Measurements from ENCODE around the gene BRD1.

BRD1 gene

DNA sequence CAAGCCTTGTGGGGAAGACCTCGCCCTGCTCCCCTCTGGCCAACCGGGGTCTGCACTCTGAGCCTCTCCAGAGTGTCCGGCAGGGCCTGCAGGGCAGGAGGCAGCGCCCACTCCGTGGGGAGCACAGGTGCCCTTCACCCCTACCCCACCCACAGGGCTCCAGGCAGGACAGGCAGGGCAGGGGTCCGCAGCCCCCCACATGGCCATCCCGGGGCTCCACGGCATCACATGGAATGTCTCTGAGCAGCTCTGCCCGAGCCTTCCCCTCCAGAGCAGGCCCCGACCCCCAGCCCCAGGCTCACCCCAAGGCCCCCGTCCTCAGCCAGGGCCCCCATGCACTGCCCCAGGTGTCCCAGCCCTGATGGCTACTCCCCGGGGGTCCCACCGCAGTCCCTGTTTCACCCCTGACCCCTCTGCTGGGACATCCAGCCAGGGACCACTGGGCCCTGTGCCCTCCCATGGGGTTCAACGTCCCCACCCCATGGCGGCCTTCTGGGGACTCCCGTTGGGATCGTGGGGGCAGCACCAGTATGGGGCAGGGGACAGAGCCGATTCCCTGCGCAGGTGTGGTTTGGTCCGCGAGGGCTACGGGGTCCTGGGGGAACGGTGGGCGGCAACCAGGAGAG, 77.7 kb downstream of the BRD1 start:
- no peak for DNase-seq

DNA sequence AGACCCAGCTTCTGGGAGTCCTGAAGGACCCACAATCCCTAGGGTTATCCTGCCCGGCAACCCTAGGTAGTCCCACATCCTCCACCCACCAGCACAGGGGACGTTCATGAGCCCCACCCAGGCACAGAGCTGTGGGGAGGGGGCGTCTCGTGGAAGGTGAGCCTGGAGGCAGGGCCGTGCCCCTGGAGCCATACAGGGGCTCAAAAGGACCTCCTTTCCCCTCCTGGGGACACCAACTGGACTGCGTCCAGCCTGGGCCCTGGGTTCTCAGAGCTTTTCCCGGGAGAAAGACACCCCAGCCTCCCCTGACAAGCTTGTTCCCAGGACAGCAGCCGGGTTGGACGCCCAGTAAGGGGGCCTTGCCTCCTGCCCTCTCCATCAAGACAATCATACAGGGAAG, 78.4 kb downstream of the BRD1 start:
- no peak for DNase-seq

DNA sequence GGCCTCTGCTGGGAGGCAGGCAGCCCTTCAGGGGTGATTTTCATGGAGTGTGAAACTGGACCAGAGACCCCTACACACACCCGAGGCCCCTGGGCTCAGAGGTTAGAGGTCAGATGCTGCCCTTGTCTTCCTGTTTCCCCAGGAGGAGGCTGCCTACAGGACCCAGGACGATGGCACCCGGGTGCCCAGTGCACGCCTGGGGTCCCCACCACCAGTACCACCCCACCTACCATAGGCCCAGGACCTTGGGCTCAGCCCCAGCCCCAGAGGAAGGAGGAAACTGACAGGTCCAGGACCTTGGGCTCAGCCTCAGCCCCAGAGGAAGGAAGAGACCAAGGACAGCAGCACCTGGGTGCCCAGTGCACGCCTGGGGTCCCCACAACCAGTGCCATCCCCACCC, 79.2 kb downstream of the BRD1 start:
- DNase-seq = no peak

DNA sequence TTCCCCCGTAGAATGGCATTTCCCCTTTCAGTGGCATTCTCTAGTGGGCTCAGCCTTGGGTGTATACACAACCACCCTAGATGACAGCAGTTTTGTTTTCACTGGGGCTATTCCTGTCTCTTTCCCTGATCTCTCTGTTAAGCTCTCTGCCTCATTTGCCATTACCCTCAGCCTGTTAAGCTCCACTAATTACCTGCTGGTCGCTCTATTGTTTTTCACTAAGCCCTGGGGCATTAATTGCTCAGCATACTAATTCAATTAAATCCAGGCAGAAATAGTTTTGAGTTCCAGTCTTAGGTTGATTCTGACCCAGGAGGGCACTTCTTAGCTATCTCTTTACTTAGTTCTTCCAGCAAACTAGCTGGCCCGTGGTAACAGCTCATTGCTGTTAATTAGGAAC, 80.0 kb downstream of the BRD1 start:
- DNase-seq = no peak

DNA sequence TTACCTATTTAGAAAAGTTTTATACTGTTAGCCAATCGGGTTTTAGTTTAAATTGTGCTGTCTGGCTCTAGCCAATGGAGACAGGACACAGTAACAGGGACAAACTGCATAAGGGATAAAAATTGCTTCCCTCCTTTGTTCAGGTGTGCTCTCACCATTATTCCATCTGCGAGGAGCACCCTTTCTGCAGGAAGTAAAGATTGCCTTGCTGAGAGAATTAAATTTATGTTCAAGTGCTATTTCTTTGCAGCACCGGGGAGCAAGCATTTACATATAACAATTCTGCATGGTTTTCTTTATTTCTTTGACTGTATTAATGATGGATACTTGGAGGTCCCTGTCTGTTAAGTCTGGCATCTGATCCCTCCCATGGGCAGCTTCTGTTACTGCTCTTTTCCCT, 80.5 kb downstream of the BRD1 start:
- no peak for DNase-seq

DNA sequence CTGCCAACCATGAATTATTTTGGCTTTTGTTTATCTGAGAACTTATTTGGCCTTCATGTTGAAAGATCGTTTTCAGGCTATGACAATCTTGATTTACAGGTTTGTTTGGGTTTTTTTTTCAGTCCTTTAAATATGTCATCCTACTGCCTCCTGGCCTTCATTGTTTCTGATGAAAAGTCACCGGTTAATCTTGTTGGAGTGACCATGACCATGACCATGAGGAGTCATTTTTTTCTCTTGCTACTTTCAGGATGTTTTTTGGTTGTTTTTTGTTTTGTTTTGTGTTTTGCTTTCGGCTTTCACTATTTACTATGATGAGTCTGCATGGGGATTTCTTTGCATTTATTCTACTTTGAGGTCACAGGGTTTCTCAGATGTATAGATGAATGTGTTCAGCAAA, 81.6 kb downstream of the BRD1 start:
- no peak for DNase-seq

DNA sequence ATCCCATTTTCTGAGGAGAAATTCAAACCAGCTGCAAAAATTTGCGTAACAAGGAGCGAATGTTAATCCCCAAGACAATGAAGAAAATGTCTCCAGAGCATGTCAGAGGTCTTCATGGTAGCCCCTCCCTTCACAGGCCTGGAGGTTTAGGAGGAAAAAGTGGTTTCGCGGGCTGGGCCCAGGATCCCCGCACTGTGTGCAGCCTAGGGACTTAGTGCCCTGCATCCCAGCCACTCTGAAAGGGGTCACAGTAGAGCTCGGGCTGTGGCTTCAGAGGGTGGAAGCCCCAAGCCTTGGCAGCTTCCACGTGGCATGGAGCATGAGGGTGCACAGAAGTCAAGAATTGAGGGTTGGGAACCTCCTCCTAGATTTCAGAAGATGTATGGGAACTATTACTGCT, 87.4 kb downstream of the BRD1 start:
- no peak for DNase-seq

DNA sequence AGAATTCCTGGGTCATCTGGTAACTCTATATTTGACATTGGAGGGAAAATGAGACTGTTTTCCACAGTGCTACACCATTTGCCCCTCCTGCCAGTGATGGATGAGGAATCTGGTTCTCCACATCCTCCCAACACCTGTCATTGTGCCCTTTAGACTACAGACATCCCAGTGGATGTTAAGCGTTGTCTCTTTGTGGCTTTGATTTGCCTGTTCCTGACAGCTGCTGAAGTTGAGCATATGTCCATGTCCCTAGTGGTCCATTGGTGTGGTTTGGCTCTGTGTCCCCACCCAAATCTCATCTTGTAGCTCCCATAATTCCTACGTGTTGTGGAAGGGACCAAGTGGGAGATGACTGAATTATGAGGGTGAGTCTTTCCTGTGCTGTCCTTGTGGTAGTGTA, 88.5 kb downstream of the BRD1 start:
- DNase-seq = no peak

DNA sequence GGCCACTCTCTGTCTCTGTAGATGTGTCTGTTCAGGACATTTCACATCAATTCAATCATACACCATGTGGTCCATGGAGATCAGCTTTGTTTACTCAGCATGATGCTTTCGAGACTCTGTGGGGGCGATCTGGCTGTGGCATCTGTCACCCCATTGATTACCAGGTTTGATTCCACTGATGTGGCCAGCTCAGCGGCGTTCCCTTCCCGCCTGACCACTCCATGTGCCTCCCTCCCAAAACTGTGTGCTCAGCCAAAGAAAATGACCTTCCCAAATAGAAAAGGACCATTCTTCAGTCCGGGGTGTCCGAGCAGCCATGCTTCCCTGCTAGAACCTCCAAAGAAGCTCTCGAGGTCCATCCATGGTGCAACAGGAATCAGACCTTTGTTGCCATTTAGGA, 89.1 kb downstream of the BRD1 start:
- no peak for DNase-seq

DNA sequence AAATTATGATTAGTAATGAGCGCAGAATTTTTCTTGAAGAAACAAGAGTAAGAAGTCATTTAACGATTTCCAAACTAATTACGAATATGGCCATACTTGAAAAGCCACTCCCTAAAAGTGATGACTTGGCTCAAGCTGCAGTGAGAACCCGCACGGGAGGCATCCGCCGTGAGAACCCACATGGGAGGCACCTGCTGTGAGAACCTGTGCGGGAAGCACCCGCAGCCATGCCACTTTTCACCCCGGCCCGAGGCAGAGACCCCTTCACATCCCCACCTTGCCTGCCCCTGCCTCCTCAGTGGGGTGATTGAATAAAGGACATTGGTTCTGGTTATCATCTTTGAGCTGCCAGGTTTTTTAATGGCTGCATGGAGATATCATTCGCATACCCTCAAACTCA, 89.7 kb downstream of the BRD1 start:
- no peak for DNase-seq

DNA sequence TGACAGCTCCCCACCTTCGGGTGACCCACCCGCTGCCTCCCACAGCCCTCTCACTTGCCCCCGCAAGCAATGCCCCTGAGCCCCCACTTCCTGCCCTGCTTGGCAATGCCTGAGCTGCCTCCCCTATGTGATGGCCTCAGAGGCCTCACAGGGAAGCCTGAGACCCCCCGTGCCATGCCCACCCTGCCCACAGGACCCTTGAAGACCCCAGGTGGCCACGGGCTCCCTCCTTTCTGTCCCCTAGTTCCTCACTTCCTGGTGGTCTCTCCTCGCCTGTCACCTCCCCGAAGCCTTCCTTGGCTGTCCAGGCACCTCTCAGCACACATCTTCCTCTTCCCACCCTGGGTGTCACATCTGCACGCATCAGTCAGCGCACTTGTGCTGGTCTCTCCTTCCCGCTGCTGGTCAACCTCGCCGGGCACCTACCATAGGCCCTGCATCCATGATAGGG, 90.5 kb downstream of the BRD1 start:
- no peak for DNase-seq

DNA sequence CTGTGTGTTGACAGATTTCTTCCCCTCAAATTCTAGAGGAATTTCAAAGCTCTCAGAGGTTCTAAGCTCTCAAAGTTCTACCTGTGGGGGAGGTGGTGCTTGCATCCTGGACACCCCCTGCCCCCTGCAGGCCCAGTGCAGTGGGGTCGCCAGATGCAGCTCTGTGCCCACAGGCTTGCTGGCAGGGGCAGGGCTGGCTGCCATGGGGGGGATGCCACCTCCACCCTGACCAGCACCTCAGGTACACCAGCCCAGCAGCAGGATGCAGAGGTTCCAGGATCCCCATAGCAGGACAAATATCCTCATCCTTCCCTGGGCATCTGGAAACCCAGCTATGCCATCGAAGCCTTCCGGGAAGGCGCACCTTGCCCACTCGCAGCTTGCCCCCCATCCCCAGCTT, 91.1 kb downstream of the BRD1 start:
- no peak for DNase-seq

DNA sequence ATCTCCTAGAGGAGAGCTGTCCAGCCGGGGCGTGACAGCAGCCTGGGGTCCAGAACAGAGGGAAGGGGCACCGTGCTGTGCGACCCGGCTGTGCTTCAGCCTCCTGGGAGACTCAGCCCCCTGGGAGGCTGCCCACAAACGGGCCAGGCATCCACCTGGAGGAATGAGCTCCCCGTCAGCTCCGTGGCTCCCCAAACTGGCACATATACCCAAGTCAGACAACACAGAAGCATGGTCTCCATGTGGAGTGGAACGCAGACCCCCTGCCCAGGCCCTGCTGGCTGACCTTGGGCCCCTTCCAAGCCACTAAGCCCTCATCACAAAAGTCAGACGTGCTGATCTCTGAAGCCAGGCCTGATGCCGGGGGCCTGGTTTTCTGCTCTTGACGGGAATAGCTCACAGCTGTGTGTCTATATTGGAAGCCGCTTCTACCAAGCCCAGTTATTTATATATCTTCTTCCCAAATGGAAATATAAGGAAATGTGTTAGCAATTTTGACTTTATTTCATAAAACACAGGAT, 91.7 kb downstream of the BRD1 start:
- no peak for DNase-seq

DNA sequence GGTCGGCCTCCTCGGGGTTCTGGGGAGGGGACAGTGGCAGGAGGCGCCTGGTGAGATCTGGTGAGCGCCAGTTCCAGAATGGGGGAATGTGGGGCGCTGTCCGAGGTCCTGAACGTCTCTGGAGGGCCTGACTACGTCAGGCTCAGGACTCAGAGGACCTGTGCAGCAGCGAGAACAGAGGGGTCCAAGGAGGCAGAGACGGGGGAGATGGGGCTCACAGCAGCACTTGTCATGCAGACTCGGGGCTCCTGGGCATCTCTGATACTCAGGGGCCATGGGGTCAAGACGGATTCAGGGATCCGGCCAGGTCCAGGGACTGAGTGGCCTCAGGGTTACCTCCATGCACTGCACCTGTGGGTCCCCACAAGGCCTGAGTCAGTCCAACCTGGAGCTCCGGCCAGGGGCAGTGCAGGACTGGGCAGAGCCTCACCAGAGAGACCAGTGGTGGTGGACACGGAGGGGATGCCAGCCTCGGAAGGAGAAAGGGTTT, 92.2 kb downstream of the BRD1 start:
- DNase-seq = no peak

DNA sequence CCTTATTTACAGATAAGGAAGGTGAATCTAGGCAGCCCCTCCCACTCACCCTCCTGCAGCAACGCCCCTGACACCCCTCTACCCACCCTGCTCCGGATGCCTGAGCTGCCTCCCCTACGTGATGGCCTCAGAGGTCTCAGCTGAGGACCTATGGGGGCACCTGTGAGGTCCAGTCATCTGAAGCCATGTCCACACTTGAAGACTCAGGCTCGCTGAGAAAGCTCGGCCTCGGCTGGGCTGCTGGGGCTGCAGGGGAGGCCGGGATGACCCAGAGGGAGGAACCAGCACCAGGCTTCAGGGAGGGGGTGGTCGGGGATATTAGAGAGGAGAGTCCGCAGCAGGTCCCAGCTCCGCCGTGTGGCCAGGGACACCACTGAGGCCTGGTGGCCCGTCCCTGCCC, 92.8 kb downstream of the BRD1 start:
- DNase-seq = no peak

DNA sequence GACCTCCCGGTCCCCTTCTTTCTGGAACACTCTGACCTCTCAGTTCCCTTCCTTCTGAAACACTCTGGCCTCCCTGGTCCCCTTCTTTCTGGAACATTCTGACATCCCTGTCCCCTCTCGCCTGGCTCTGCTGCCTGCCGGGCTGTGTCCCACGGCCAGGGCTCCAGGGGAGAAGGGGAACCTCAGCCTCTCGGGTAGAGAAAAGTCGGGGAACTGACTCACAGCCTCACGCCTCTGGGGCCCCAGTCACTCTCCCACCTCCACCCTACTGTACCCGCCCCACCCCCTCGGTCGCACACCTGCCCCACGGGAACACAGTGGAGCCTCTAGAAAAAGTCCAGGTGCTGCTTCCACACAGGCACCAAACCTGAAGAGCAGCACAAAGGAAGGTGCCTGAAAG, 93.3 kb downstream of the BRD1 start:
- DNase-seq = no peak

DNA sequence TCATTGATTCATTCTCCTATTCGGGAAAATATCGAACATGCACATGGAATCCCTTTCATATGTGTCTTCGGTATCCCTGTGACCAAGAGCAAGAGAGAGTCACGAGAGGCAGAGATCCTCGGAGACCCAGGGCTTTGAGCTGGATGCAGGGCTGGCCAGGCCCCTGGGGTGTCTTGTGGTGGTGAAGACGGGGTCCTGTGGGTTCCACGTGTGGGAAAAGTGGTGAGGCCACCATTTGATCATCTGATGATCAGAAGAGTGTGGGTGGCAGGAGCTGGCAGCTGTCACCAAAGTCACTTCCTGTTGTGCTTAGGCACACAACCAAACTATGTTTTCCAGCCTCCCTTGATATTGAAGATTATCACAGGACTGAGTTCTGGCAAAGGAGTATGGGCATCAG, 94.0 kb downstream of the BRD1 start:
- DNase-seq = no peak

DNA sequence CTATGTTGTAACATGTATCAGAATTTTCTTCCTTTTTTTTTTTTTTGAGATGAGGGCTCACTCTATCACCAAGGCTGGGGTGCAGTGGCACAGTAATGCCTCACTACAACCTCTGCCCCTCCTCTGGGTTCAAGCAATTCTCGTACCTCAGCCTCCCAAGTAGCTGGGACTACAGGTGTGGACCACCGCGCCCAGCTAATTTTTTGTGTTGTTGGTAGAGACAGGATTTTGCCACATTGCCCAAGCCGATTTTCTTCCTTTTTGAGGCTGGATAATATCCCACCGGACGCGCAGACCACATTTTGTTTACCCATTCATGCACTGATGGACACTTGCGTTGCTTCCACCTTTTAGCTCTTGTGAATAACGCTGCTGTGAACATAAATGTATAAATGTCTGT, 97.0 kb downstream of the BRD1 start:
- DNase-seq = no peak

DNA sequence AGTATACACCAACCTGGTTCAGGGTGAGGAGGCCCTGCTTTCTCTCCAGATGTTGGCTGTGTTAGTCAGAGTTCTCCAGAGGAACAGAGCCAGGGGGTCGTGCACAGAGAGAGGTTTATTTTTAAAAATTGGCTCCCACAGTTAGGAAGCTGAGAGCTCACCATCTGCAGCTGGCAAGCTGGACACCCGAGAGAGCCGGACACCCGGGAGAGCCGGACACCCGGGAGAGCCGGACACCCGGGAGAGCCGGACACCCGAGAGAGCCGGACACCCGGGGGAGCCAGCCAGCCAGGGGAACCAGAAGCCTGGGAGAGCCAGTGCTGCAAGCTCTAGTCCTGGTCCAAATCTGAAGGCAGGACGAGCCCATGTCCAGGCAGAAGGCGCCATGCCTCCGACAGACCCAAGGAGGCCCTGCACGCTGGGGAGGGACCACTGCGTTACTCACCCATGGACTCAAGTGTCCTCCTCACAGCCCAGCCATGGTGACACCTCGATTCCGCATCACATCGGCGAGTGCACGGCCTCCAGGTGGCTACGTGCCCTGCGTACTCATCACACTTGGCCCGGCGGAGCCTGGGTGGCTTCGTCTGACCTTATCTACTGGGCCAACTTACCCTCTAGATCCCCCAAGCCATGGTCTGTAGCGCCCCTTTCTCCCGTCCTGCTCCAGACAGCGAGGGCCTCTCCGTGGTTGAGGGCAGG, 99.0 kb downstream of the BRD1 start:
- no peak for DNase-seq

DNA sequence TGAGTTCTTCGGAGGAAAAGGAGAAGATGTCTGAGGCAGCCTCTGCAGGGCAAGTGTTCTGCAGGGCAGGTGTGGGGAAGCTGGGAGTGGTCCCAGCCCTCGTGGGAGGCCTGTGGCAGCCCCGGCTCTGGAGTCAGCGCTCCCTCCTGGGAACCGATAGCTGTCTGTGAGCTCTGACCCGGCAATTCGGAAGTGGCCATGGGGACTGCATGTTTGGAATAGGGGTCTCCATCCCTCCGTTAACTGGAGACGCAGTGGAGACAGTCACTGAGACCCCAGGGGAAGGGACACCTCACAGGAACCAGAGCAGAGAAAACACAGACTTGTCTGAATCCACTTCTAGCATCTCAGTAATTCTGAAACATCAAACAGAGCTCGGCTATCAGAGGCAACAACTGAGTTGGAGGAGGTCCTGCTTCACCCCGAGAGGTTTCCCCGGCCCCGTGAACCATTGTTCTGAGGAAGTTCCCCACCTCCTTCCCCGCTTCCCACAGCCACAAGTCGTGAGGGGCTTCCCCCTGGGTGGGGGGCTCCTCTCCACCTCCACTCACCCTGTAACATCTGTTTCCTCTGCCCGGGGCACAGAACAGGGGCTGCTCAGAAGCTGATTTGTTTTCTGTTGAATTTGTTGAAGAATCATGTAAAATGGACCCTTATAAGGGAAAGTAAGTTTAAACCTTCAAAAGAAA, 99.6 kb downstream of the BRD1 start:
- DNase-seq = no peak

DNA sequence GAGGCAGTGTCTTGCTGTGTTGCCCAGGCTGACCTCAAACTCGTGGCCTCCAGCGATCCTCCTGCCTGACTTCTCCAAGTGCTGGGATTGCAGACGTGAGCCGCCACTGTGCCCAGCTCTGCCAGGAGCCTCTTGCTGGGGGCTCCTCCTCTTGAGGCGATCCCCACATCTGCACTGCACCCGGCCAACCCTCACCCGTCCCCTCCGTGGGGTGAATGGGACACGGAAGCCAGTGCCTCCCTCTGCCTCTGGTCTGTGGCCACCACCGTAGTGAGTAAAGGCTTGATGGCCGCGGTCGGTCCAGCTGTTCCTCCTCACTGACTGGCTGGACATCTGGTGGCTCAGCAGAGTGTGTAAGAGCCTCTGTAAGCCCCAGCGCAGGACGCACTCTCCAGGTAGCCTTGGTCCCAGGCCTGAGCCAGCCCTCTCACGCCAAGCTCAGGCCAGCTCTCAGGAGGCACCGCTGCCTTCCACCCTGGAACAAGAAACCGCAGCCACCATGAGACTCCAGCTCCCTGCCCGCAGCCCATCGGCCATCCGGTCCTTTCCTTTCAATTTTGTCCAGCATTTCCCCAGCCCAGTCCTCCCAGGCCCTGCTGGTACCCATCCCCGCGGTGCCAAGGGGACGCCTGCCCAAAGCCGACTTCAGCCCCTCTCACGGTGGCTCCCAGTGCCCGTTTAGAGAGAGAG, 100.3 kb downstream of the BRD1 start:
- DNase-seq = no peak

DNA sequence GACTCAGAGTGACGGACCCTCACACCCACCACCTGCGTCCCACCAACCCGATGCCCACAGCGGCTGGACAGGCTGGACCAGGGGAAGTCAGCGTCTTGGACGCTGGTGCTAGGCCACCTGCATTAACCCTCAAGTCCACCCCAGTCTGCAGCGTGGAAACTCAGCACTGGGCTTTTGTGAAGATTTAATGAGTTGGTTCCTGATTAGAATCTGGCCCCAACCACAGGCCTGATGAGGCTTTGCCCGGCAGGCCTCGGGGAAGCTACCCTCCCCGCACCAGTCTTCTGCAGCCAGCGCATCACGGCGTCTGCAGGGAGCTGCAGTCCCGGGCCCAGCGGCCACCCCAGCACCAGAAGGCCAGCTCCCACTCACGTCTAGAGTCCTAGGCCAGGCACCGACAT, 101.0 kb downstream of the BRD1 start:
- DNase-seq = no peak

DNA sequence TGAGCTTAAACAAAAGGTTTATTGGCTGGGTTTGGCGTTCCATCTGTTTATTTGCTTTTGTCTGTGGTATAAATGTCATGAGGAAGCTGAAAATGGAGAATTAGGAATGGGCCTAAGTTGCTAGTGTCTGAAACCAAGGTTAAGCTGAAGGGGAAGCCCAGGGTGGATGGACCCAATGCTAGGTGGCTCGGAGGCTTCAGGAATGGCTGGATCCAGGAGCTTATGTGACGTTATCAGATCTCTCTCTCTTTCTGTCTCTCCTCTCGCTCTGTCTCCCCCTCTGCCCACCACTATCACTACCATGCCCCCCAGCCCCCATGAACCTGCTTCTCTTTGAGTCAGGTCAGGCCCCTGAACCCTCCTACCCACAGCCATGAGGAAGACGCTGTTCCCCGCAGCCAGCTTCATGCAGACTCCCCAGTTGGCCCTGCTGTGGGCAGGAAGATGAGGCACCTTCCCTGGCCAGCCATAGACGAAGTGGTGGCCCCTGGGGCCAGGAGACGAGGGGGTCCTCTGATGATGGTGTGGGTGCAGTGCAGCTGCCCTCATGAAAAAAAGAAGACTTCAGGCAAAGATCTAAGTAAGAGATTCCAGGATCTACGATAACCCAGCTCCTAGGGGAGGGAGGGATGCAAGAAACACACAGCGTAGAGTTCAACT, 101.5 kb downstream of the BRD1 start:
- no peak for DNase-seq
